NCI-H446 treated with DMSO at 0.1 percent for 48 hours (cell line): ENCODE results near the gene PCMT1.
"Not testable (repeated sequence)": the region's sequence is repeated elsewhere in the genome, so short reads cannot be mapped to it uniquely, and the experiment has no call there.

Source experiments
- DNase-seq: peaks from one replicate; lab custom pipeline; 2025; lab: John Stamatoyannopoulos, UW

PCMT1 gene

GRCh38 chr6:149749594-149750135, at the start of gene PCMT1:
TSS of gene PCMT1 (plus strand) at chr6:149749741. CDS start at chr6:149749902, 161 bp downstream.
- DNase-seq = peak; percentile 65

- no peak for DNase-seq
Observed at GRCh38 chr6:149701714-149702113, 47.8 kb upstream of the PCMT1 start.

GRCh38 chr6:149711711-149712110, 37.8 kb upstream of the PCMT1 start:
- no peak for DNase-seq

- no peak for DNase-seq
Observed at GRCh38 chr6:149714442-149714841, 35.1 kb upstream of the PCMT1 start.

GRCh38 chr6:149716181-149716963, 33.2 kb upstream of the PCMT1 start:
- no peak for DNase-seq

GRCh38 chr6:149717255-149717587, 32.3 kb upstream of the PCMT1 start:
- no peak for DNase-seq

GRCh38 chr6:149717588-149718458, 31.7 kb upstream of the PCMT1 start, which contains the start of gene LATS1:
TSS of gene LATS1 (minus strand) at chr6:149718101. CDS start at chr6:149702126, 15,975 bp downstream.
- peak; percentile 38 for DNase-seq

GRCh38 chr6:149719531-149719930, 30.0 kb upstream of the PCMT1 start:
- no peak for DNase-seq

- DNase-seq = no peak
Observed at GRCh38 chr6:149723262-149723661, 26.3 kb upstream of the PCMT1 start.

GRCh38 chr6:149723771-149724417, 25.6 kb upstream of the PCMT1 start:
- DNase-seq = peak; percentile 12

GRCh38 chr6:149725785-149726184, 23.8 kb upstream of the PCMT1 start:
- no peak for DNase-seq

- DNase-seq = no peak
Observed at GRCh38 chr6:149727793-149728498, 21.6 kb upstream of the PCMT1 start.

GRCh38 chr6:149728499-149729234, 20.9 kb upstream of the PCMT1 start:
- DNase-seq = no peak

- no peak for DNase-seq
Observed at GRCh38 chr6:149729824-149730223, 19.7 kb upstream of the PCMT1 start.

GRCh38 chr6:149733089-149733720, 16.3 kb upstream of the PCMT1 start:
- DNase-seq = no peak

- no peak for DNase-seq
Observed at GRCh38 chr6:149734915-149735314, 14.6 kb upstream of the PCMT1 start.

GRCh38 chr6:149745252-149745651, 4.3 kb upstream of the PCMT1 start:
- DNase-seq = not testable (repeated sequence)

GRCh38 chr6:149746147-149746946, 3.2 kb upstream of the PCMT1 start, which contains the start of gene NUP43:
TSS of gene NUP43 (minus strand) at chr6:149746529. CDS start at chr6:149746495, 34 bp downstream.
- DNase-seq = peak; percentile 82

- not testable (repeated sequence) for DNase-seq
Observed at GRCh38 chr6:149749082-149749593, 403 bp upstream of the PCMT1 start.
